Measurements from ENCODE around the gene DCTN4. TPM values are rescaled to one million over a fixed set of nuclear protein-coding genes. Genes with fewer than 3 reads are reported as not detected.

Gene DCTN4
- total RNA-seq, 1 experiment from 2014 or later, result 48.5 TPM

GRCh38 chr5:150665044-150665443, 93.8 kb downstream of the DCTN4 start:
- Mint-ChIP-seq H3K27ac (no peak overlapping the region), H3K9me3 (no peaks in the 10 kb centered on the region; a peak in 1 of 5 replicates), H3K36me3 (ENCODE audit: insufficient read depth in 1 of 3, low read depth in 3 of 3) (peaks cover 2 to 4% (median 2%) of the 10 kb centered on the region in 3 experiments; a peak in 6 of 7 replicates), H3K4me3 (no peak overlapping the region), H3K27me3 (ENCODE audit: low read depth) (peaks cover 7% of the 10 kb centered on the region), H3K4me1 (peaks cover 17 to 24% of the 10 kb centered on the region in 2 experiments)
- no CpG with 5 or more reads among the region's 12 CpGs for WGBS (ENCODE audit: extremely low coverage, insufficient read length, low lambda C conversion rate)
- Histone ChIP-seq H3K4ac (ENCODE audit: low read depth, low read length) (no peak overlapping the region), H4K8ac (replicated peaks; ENCODE audit: insufficient read length, low read depth, low read length) (no peak overlapping the region), H2AK5ac (ENCODE audit: insufficient read length, low read length) (no peak overlapping the region), H3K4me1 (ENCODE audit: insufficient read depth, low read length) (no peaks in the 10 kb centered on the region), H3K9ac (ENCODE audit: extremely low read depth, insufficient read length, low read length) (no peak overlapping the region), H3K56ac (ENCODE audit: insufficient read length, low read depth, low read length) (no peak overlapping the region), H2BK12ac (ENCODE audit: insufficient read length, low read depth, low read length) (no peak overlapping the region), H2BK15ac (ENCODE audit: low read depth, low read length) (no peak overlapping the region), H3K18ac (ENCODE audit: insufficient read length, low read depth, low read length) (no peak overlapping the region), H4K20me1 (ENCODE audit: control insufficient read depth, insufficient read depth, insufficient read length) (no peaks in the 10 kb centered on the region), H3K79me2 (ENCODE audit: insufficient read depth, low read length) (no peaks in the 10 kb centered on the region), H3K23me2 (ENCODE audit: insufficient read length, low read depth, low read length, poor library complexity, severe bottlenecking) (no peaks in the 10 kb centered on the region), H3K27ac (ENCODE audit: insufficient read length, low read depth, low read length) (no peak overlapping the region), H3K4me2 (ENCODE audit: insufficient read depth, insufficient read length, low read length) (no peak overlapping the region), H2AFZ (ENCODE audit: low read length) (no peak overlapping the region), H3K9me3 (ENCODE audit: control insufficient read depth, low read depth, low read length) (no peaks in the 10 kb centered on the region), H3K14ac (ENCODE audit: insufficient read depth, low read length) (no peak overlapping the region), H2BK120ac (ENCODE audit: low read depth, low read length, poor library complexity, severe bottlenecking) (no peak overlapping the region), H3K23ac (ENCODE audit: insufficient read length, low read depth, low read length) (no peak overlapping the region), H3K27me3 (ENCODE audit: insufficient read depth, low read length) (no peaks in the 10 kb centered on the region), H3T11ph (ENCODE audit: low read length) (no peak overlapping the region), H2BK20ac (ENCODE audit: low read depth, low read length, poor library complexity, severe bottlenecking) (no peak overlapping the region), H2BK5ac (ENCODE audit: insufficient read length, low read length) (no peak overlapping the region), H3K79me1 (ENCODE audit: insufficient read depth, low read depth, low read length, poor library complexity, severe bottlenecking) (no peaks in the 10 kb centered on the region), H4K5ac (ENCODE audit: insufficient read length, low read depth, low read length) (no peak overlapping the region), H4K91ac (ENCODE audit: insufficient read length, low read depth, low read length) (no peak overlapping the region)
- TF ChIP-seq CTCF (conservative IDR thresholded peaks at IDR 0.05), result no peak
- DNase-seq, result peak; percentile 19

Measured in H9 (cell line).